Measurements from ENCODE around the gene ANGPTL8.

DNA sequence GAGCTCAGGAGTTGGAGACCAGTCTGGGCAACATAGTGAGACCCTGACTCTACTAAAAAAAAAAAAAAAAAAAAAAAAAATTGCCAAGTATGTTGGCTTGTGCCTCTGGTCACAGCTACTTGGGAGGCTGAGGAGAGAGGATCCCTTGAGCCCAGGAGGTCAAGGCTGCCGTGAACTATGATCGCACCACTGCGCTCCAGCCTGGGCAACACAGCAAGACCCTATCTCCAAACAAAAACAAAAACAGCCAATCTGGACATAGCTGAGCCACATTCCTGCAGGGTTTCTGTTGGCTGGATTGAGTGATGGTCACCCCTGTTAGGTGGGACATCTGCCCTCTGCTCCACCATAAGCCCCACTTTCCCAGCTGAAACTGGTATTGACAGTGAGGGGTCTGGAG is 13.6 kb upstream of the ANGPTL8 start:
- TF ChIP-seq, protein P1, sequence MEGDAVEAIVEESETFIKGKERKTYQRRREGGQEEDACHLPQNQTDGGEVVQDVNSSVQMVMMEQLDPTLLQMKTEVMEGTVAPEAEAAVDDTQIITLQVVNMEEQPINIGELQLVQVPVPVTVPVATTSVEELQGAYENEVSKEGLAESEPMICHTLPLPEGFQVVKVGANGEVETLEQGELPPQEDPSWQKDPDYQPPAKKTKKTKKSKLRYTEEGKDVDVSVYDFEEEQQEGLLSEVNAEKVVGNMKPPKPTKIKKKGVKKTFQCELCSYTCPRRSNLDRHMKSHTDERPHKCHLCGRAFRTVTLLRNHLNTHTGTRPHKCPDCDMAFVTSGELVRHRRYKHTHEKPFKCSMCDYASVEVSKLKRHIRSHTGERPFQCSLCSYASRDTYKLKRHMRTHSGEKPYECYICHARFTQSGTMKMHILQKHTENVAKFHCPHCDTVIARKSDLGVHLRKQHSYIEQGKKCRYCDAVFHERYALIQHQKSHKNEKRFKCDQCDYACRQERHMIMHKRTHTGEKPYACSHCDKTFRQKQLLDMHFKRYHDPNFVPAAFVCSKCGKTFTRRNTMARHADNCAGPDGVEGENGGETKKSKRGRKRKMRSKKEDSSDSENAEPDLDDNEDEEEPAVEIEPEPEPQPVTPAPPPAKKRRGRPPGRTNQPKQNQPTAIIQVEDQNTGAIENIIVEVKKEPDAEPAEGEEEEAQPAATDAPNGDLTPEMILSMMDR (IDR thresholded peaks at IDR 0.05; ENCODE audit: low read depth, low read length, missing input control), result no peak
- TF ChIP-seq RXRA (IDR thresholded peaks at IDR 0.05) (no peak), HNF4G (IDR thresholded peaks at IDR 0.05) (no peak), RAD21 (IDR thresholded peaks at IDR 0.05) (no peak), EGR1 (IDR thresholded peaks at IDR 0.05; ENCODE audit: low read depth in 2 of 2) (no peak), YY1 (IDR thresholded peaks at IDR 0.05) (no peak), FOXA1 (IDR thresholded peaks at IDR 0.05) (no peak)
- TF ChIP-seq, protein P2, sequence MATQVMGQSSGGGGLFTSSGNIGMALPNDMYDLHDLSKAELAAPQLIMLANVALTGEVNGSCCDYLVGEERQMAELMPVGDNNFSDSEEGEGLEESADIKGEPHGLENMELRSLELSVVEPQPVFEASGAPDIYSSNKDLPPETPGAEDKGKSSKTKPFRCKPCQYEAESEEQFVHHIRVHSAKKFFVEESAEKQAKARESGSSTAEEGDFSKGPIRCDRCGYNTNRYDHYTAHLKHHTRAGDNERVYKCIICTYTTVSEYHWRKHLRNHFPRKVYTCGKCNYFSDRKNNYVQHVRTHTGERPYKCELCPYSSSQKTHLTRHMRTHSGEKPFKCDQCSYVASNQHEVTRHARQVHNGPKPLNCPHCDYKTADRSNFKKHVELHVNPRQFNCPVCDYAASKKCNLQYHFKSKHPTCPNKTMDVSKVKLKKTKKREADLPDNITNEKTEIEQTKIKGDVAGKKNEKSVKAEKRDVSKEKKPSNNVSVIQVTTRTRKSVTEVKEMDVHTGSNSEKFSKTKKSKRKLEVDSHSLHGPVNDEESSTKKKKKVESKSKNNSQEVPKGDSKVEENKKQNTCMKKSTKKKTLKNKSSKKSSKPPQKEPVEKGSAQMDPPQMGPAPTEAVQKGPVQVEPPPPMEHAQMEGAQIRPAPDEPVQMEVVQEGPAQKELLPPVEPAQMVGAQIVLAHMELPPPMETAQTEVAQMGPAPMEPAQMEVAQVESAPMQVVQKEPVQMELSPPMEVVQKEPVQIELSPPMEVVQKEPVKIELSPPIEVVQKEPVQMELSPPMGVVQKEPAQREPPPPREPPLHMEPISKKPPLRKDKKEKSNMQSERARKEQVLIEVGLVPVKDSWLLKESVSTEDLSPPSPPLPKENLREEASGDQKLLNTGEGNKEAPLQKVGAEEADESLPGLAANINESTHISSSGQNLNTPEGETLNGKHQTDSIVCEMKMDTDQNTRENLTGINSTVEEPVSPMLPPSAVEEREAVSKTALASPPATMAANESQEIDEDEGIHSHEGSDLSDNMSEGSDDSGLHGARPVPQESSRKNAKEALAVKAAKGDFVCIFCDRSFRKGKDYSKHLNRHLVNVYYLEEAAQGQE (IDR thresholded peaks at IDR 0.05), result no peak
- TF ChIP-seq, protein P3, sequence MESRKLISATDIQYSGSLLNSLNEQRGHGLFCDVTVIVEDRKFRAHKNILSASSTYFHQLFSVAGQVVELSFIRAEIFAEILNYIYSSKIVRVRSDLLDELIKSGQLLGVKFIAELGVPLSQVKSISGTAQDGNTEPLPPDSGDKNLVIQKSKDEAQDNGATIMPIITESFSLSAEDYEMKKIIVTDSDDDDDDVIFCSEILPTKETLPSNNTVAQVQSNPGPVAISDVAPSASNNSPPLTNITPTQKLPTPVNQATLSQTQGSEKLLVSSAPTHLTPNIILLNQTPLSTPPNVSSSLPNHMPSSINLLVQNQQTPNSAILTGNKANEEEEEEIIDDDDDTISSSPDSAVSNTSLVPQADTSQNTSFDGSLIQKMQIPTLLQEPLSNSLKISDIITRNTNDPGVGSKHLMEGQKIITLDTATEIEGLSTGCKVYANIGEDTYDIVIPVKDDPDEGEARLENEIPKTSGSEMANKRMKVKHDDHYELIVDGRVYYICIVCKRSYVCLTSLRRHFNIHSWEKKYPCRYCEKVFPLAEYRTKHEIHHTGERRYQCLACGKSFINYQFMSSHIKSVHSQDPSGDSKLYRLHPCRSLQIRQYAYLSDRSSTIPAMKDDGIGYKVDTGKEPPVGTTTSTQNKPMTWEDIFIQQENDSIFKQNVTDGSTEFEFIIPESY (IDR thresholded peaks at IDR 0.05), result no peak
- TF ChIP-seq, protein P4, sequence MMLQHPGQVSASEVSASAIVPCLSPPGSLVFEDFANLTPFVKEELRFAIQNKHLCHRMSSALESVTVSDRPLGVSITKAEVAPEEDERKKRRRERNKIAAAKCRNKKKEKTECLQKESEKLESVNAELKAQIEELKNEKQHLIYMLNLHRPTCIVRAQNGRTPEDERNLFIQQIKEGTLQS (IDR thresholded peaks at IDR 0.05), result no peak
